Mucosa of descending colon (tissue), 3 donors: ENCODE measurements around the gene KLF1. TPM values are rescaled to one million over a fixed set of nuclear protein-coding genes. Genes with fewer than 3 reads are reported as not detected.
"Not testable (repeated sequence)": the region's sequence is repeated elsewhere in the genome, so short reads cannot be mapped to it uniquely, and the experiment has no call there.

ENCODE experiments used
- ATAC-seq: fragments of 200-7000 bp; cut with Tn5 transposase; one replicate; pipeline ENCODE4 v1.9.1; 2020; ENCODE audit warnings: mild to moderate bottlenecking, moderate library complexity
- DNase-seq, 3 donors: peaks; one replicate each; pipeline ENCODE4 v3.0.0-alpha.2; 2020
- H3K36me3 ChIP-seq: fragments of 200-600 bp; one replicate; pipeline ENCODE4 v1.8.0; 2021; ENCODE audit warnings: low read depth, mild to moderate bottlenecking
- H3K4me1 ChIP-seq: fragments of 200-600 bp; one replicate; pipeline ENCODE4 v1.8.0; 2021; ENCODE audit warnings: low read depth, mild to moderate bottlenecking
- H3K4me3 ChIP-seq: fragments of 200-600 bp; one replicate; pipeline ENCODE4 v1.8.0; 2021; ENCODE audit warnings: mild to moderate bottlenecking
- H3K9me3 ChIP-seq: fragments of 200-600 bp; one replicate; pipeline ENCODE4 v1.8.0; 2021; ENCODE audit warnings: mild to moderate bottlenecking
- CTCF ChIP-seq: fragments of 200-600 bp; IDR thresholded peaks from one replicate; pipeline ENCODE4 v1.8.0; 2022; ENCODE audit warnings: antibody characterized with exemption, mild to moderate bottlenecking
- intact Hi-C, 2 donors: fragments of 100-400 bp; cut with DNase I in 1 of 2; cut with micrococcal nuclease in 1 of 2; formaldehyde crosslinking; loops; one replicate each; pipeline versions ENCODE4 v1.11.0 to v1.11.1; 2022; cut with DNase I, micrococcal nuclease
- total RNA-seq, 3 donors: library from RNA; stranded (reverse); fragmentation: NEBNext Ultra II Directional in 2 of 3; extraction: Animal tissue kit (Norgen Biotek cat#: 25700) in 2 of 3; gene quantifications; one replicate each; pipeline versions ENCODE4 v1.2.1 to v1.2.4, GENCODE V29; 2021 to 2023
- donor health status: DM: no; HTN: no; CAD: no; lungs with moderate emphysema.
- donor health status: DM: no; HTN: no; CAD: no.
- donor health status: DM: no; HTN: yes; CAD: no.

KLF1 gene
- total RNA-seq, 3 donors from 2014 or later = not detected

- intact Hi-C loops = no loop called here
- TF ChIP-seq CTCF = no peak
- no peaks in the 10 kb centered on the region for H3K9me3 ChIP-seq
- H3K4me3 ChIP-seq = no peak overlapping the region
- H3K4me1 ChIP-seq = no peaks in the 10 kb centered on the region
- no peaks in the 10 kb centered on the region for H3K36me3 ChIP-seq
- ATAC-seq (no peak), DNase-seq (no peak)
Observed at GRCh38 chr19:12858041-12858928, 28.7 kb downstream of the KLF1 start.

GRCh38 chr19:12856653-12857052 lies 30.3 kb downstream of the KLF1 start:
- no peak for DNase-seq
- Histone ChIP-seq H3K4me1 (no peaks in the 10 kb centered on the region), H3K36me3 (no peaks in the 10 kb centered on the region), H3K9me3 (no peaks in the 10 kb centered on the region), H3K4me3 (no peak overlapping the region)
- TF ChIP-seq CTCF = no peak
- no peak for ATAC-seq
- intact Hi-C loops = no loop called here

- intact Hi-C loops = loop anchor here in 1 of 2 donors (5.0 kb wide), 1 partner anchor 80 kb away; no protein-coding TSS in a partner anchor
- no peaks in the 10 kb centered on the region for H3K36me3 ChIP-seq
- TF ChIP-seq CTCF = peak; percentile 98
- peak; percentile 100 for ATAC-seq
- H3K4me1 ChIP-seq = peaks cover 3% of the 10 kb centered on the region
- H3K4me3 ChIP-seq = no peak overlapping the region
- DNase-seq = peak; percentile 82 to 91 (median 90)
- no peaks in the 10 kb centered on the region for H3K9me3 ChIP-seq
Observed at GRCh38 chr19:12847159-12848139, 39.6 kb downstream of the KLF1 start.

- not testable (repeated sequence) for ATAC-seq, H3K36me3 ChIP-seq, H3K4me3 ChIP-seq, H3K4me1 ChIP-seq, H3K9me3 ChIP-seq
- intact Hi-C loops = loop anchor here in 1 of 2 donors (5.0 kb wide), 1 partner anchor 79 kb away; no protein-coding TSS in a partner anchor
- peak in 1 of 3 donors; percentile 5 for DNase-seq
Observed at GRCh38 chr19:12846613-12847012, 40.4 kb downstream of the KLF1 start.

GRCh38 chr19:12843999-12844732 lies 42.8 kb downstream of the KLF1 start:
- DNase-seq = peak in 1 of 3 donors; percentile 4
- Histone ChIP-seq H3K4me1 (peaks cover 9% of the 10 kb centered on the region), H3K9me3 (no peaks in the 10 kb centered on the region), H3K36me3 (no peaks in the 10 kb centered on the region), H3K4me3 (no peak overlapping the region)
- ATAC-seq = no peak
- no peak for TF ChIP-seq CTCF
- intact Hi-C loops = no loop called here
